Stimulated activated naive CD4-positive, alpha-beta T cell (primary cell): Measurements from ENCODE around the gene MT1B.
A peak's percentile ranks its signal among the peaks of the same experiment; 100 is the strongest.
"Not testable (repeated sequence)": the region's sequence is repeated elsewhere in the genome, so short reads cannot be mapped to it uniquely, and the experiment has no call there.

Source experiments
- DNase-seq, 6 experiments: peaks; one replicate each; lab custom pipeline; 2025; lab: John Stamatoyannopoulos, UW

The MT1B gene

DNA sequence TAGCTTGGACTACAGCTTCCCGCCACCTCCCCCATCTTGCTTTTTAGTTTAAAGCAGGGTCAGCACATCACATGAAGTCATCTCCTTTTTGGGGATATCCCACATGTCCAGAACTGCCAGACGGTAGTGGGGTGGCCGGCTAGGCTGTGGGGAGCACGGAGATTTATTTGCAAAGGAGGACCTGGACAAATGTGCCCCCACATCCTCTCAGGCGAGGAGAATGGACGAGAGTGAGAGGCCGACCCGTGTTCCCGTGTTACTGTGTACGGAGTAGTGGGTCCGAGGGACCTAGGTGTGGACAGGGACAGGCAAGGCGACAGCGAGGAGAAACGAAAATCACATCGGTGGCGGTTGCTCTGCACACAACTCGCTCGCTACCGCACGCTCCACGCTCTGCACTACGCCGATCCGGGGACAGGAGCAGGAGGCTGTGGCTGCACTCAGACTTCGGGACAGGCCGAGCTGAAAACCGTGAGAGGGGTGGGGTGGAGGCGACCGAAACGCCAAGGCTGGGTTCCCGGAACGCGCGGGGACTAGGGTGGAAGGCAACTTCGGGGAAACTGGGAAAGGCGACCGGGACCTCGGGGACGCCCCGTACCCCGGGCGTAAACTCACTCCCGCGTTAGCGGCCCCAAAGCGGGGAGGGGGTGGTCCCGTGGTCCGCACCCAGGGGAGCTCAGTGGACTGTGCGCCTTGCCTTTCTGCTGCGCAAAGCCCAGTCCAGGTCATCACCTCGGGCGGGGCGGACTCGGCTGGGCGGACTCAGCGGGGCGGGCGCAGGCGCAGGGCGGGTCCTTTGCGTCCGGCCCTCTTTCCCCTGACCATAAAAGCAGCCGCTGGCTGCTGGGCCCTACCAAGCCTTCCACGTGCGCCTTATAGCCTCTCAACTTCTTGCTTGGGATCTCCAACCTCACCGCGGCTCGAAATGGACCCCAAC is 13.6 kb upstream of the MT1B start, which contains the start of gene MT1A:
Gene MT1A (plus strand): TSS at position 853 of the 937 bp plus-strand sequence. CDS start 73 bp downstream, at position 926.
- no peak for DNase-seq

DNA sequence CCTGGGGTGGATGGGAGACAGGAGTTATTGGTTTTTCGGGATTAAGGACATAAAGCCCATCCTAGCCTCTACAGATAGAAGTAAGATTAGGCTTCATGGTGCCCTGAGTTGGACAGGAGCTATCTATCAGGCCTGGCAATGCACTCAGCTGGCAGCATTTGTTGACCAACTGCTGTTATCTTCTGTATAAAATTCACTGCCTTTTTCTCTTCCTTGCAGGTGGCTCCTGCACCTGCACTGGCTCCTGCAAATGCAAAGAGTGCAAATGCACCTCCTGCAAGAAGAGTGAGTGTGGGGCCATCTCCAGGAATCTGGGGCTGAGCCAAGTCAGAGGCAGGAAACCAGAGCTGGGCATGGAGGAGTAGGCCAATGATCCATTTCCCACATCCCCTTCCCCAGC is 12.6 kb upstream of the MT1B start:
- no peak for DNase-seq

DNA sequence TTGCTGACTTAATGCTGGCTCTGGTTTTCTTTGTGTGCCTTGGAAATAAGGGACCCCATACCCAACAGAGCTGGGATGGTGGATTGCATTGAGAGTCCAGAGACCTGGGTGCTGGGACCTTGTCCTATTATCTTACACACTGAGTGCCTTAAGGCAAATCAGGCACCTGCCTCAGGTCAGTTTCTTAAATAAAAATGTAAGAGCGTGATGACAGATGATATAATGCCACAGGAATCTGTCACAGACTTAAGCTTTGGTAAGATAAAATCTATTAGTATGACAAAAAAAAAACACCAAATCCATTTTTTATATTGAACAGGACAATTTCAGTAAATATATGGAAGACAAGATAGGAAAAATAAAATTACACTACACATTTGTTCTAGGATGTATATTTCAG is 11.6 kb upstream of the MT1B start:
- no peak for DNase-seq

DNA sequence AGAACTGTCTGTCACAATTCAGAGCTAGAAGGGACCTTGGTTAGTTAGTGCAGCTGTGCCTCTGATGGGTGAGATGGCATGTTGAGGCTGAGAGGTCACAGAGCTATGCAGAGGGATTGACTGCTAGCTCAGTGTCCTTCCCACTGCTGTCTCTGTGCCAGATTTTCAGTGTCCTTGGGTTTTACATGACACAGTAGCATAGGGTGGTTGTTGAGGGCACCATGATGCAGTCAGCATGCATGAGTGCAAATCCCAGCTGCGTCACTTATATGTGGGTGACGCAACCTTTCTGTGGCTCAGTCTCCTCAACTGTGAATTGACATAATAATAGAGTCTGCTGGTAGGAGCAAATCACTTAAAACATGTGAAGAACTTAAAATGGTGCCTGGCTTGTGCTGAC is 10.5 kb upstream of the MT1B start:
- DNase-seq = no peak

DNA sequence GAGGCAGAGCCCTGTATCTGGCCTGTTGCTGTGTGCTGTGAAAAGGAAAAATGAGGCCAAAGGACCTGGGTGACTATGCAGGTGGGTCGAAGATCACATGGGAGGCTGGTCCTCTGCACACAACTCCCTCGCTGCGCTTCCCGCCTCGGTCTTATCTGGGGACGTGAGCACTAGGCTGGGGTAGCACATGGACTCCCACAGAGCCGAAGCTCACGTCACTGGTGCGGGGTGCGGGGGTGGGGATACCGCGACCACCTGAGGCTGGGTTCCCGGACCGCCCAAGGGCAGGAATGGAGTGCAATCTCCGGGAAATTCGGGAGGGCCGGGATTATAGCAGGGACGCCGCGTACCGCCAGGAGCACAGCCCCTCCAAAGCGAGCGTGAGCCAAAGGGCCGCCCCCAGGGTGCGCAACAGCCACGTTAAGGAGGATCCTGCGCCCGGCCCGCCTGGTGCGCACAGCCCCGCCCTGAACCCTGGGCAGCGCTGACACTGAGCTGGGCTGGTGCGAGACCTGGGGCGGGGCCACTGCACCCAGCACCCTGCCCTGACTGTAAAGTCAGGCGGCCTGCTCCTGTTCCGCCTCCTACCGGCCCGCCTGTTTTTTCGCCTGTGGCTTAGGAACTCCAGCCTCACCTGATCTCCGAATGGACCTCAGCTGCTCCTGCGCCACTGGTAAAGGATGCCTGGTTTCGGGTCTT is 8.5 kb upstream of the MT1B start:
- DNase-seq = peak; percentile 30 to 60 (median 48)

DNA sequence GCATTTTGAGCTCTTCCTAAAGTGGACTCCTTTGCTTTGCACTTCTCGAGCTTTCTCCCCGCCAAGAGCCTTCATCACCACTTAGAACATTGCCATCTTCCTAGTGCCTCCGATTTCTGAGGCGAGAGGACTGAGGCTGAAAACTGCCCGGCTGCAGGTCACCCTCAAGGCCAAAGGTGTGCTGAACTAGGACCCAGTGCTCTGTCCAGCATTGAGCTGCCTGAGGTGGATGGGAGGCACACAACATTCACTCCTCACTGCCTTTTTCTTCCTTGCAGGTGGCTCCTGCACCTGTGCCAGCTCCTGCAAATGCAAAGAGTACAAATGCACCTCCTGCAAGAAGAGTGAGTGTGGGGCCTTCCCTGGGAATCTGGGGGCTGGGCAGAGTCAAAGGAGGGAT is 7.9 kb upstream of the MT1B start:
- DNase-seq = no peak

DNA sequence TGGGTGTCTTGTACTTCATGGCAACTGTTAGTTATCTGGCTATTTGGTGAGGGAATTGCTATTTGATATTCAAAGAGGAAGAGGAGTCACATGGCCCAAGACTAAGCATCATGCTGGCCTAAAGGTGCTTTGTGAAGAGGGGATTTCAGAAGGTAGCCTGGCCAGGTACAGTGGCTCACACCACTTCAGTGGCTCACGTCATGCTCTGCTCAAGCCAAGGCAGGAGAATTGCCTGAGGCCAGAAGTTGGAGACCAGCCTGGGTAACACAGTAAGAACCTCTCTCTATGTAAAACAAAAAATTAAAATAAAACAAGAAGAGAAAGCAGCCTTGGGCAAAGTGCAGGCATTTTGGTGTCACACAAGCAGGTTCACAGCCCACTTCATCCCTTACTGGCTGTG is 6.4 kb upstream of the MT1B start:
- DNase-seq = no peak

DNA sequence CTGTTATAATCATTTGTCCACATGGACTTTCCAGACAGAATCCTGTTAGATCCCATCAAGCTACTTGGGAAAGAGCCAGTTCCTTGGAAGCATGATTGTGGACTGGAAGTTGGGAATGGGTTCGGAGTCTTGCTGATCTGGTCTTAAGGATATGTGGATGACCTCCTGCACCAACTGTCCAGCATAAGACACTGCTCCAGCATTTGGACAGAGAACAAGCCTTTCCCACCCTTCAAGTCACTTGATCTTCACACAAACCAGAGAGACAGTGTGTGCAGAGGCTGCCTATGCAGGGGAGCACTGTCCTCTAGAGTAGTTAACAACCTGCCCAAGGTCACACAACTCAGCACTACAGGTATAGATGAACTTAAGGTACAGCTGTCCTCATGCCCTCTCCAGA is 5.8 kb upstream of the MT1B start:
- DNase-seq = no peak

DNA sequence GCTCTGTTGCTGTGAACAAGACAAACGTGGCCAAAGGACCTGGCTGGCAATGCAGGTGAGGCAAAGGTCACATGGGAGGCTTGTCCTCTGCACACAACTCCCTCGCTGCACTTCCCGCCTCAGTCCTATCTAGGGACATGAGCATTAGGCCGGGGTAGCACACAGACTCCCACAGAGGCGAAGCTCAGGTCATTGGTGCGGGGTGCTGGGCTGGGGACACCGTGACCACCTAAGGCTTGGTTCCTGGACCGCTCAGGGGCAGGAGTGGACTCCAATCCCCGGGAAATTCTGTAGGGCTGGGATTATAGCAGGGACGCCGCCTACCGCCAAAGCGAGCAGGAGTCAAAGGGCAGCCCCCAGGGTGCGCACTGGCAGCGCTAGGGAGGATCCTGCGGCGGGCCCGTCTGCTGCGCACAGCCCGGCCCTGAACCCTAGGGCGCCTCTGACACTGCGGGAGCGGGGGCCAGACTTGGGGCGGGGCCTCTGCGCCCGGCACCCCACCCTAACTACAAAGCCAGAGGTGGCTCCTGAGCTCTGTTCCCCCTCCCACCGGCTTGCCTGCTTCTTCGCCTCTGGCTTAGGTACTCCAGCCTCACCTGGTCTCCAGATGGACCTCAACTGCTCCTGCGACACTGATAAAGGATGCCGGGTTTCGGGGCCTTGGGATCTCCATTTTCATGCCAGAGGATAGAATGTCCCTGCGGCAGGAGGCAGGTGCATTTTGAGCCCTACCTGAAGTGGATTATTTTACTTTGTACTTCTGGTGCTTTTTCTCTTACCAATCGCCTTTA is 3.9 kb upstream of the MT1B start:
- DNase-seq = no peak

DNA sequence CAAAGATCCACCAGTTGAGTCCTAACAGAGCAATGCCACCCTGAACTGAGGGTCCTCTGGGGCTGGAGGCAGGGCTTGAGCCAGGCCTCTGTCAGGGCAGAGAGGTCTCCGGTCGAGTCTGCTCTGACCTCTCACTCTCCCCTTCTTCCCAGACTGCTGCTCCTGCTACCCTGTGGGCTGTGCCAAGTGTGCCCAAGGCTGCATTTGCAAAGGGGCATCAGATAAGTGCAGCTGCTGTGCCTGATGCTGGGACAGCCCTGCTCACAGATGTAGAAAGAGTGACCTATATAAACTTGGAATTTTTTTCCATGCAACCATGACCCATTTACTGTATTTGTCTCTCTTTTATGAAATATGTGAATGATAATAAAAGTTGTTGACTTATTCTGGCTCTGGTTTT is 2.4 kb upstream of the MT1B start:
- no peak for DNase-seq

DNA sequence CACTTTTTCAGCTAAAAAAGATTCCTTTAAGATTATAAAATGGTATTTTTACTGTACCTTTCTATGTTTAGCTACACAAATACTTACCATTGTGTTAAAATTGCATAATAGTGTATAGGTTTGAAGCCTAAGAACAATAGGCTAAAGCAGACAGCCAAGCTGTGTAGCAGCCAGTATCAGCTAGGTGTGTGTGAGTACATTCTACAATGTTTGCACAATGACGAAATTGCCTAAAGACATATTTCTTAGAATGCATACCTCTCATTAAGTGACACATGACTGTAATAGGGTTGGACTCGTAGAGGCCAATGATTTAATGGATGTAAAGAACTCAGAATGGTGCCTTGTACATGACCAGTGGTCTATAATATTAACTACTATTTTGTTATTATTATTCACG is 1.9 kb upstream of the MT1B start:
- DNase-seq = no peak

DNA sequence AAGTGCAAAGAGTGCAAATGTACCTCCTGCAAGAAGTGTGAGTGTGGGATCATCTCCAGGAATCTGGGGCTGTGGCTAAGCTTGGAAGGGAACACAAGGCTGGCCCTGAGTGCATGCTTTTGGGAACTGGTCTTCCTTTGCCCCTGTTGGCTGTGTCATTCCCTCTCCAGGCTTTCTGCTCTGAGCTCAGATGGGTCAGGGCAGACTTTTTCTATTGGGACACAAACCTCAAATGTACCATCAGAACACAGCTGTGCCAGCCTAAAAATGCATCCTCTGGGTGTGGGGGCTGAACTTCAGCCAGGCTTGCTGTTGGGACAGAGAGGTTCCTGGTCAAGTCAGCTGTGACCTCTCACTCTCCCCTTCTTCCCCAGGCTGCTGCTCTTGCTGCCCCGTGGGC is 914 bp downstream of the MT1B start:
- DNase-seq = no peak

DNA sequence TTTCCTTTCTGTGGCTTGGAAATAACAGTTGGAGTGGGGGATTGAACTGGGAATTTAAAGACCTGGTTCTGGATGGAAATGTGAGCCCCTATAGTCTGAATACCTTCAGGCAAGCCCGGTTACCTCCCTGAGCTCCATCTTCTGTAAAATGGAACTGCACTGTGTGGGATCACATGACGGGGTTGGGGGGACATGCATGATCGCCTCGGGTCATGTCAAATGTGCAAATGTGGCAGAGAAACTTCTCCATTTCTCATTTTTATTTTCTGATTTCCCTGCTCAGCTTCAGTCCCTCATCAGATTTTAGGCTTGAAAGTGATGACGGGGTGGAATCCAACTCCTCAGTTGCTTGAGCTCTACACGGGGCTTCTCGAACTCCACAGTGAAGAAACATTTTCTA is 1.5 kb downstream of the MT1B start:
- no peak for DNase-seq

DNA sequence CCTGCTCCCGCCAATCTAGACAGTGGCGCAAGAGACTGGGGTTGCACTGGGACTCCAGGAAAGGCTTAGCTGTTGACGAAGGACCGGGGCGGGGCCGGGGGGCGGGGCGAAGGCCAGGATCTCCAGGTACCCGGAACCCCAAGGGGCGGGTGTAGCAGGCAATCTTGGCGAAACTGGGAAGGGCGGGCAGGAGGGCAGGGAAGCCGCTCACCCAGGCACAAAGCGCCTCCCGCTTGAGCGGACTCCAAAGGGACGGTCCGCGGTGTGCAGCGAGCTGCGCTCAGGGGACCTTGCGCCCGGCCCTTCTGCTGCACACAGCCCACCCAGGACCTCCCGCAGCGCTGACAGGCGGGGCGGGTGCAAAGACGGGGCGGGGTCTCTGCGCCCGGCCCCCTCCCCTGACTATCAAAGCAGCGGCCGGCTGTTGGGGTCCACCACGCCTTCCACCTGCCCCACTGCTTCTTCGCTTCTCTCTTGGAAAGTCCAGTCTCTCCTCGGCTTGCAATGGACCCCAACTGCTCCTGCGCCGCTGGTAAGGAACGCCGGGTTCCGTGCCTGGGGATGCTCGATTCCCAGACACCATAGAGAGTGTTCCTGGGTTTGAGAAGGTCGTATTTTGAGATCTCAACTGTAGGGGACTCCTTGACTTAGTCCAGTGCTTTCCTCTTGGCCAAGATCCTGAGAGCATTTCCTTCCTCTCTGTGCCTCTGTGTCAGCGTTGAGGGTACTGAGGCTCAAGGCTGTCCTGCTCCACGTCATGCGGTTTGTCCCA is 6.1 kb downstream of the MT1B start, which contains the start of gene MT1F:
Gene MT1F (plus strand): TSS at position 405 of the 772 bp plus-strand sequence. CDS start 100 bp downstream, at position 505.
- peak; percentile 42 to 70 (median 62) for DNase-seq

DNA sequence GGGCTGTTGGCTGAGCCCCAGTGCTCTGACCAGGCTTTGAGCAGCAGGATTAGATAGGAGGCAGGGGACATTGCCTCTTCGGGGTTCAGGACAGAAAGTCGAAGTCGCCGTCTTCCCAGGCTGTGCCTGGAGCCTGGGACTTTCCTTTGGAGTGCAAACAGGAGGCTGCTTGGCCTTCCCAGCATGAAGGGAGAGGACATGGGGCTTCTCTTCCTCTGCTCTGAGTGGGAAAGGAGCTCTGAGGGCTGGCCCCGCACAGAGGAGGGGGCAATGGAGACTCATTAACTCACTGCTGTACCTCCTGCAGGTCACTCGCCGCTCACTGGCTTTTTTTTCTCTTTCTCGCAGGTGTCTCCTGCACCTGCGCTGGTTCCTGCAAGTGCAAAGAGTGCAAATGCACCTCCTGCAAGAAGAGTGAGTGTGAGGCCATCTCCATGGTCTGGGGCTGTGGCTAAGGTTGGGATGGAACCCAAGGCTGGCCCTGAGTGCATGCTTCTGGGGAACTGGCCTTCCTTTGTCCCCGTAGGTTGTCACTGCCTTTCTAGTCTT is 6.7 kb downstream of the MT1B start:
- DNase-seq = no peak

DNA sequence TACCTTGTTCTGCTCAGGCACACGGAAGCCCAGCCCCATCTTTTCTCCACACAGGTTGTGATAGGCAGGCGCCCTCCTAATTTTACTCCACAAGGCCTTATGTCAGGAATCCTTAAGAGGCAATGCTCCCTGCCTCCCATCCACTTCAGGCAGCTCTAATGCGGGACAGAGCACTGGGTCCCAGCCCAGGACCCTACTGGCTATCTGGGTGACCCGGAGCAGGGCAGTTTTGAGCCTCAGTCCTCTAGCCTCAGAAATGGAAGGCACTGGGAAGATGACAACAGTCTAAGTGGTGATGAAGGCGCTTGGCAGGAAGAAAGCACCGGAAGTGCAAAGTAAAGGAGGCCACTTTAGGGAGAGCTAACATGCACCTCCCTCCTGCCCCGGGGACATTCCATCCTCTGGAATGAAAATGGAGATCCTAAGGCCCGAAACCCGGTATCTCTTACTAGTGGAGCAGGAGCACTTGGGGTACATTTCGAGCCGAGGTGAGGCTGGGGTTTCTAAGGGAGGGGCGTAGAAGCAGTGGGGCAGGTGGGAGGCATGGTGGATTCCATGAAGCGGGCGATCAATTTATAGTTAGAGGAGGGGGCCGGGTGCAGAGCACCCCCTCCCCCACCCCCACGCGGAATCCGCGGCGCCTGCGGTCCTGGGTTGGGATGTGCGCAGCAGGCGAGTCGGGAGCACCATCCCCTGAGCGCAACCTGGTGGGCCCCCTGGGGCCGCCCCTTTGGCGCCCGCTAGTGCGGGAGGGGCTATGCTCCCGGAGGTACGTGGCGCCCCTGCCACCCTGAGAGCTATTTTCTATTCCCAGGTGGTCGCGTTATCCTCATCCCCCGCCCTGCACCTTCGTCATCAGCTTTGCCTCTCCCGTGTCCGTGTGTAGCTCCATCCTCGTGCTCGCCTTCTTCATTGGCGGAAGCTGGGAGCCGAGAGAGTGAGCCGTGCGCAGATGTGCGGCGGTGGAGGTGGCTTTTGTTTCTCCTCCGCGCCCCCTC is 11.0 kb downstream of the MT1B start:
- DNase-seq = peak in 4 of 6 experiments; percentile 11 to 21 (median 20)

DNA sequence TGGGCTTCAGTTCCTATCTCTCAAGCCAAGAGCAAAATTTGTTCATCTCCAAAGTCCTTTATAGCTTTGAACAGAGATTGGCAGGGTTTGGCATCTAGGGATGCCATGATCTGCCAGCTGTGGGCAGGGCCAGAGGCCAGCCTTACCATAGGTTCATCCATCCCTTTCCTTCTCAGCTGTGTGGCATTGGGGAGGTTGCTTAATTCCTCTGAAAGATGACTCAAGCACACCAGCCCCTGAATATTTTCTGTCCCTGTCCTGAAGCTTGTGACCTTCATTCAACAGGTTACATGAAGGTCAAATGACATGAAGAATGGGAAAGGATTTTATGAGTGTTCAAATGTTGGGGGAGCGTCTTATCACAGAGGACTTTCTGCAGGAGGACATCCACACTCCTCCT is 12.8 kb downstream of the MT1B start:
- no peak for DNase-seq

DNA sequence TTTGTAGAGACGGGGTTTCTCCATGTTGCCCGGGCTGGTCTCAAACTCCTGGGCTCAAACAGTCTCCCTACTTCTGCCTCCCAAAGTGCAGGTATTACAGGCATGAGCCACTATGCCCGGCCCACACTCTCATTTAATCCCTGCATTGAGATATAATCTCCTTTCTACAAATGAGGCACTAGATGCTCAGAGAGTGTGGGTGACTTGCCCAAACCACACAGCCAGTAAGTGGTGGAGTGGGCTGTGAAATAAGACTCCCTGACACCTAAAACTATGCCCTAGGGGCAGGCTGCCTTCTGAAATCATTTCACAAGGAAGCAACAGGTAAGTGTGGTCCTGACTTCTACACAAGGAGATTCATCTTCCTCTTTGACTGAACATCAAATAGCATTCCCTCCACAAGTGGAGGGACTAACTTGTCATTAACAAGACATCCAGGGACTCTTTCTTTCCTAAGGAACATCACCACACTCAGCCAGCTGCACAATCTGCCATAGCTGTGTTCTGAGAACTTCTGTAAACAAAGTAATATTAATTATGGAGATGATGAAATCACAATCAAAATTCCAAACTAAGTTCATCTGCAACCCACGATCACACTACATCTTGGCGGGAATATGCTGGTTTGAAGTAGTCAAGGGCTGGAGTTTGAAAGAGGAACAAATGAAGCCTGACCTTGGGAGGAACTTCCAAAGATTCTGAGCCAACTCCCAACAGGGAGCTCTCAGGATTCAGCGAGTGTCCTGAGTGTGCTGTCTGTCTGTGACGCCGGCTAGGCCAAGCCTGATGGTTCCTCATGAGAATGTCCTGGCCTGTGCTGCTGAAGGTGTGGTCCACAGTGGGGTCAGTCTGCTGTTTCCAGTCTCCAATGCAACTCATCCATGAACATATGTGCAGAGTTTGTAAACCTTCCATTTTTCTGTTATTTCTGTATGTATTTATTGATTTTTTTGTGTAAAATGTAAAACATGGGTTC is 13.9 kb downstream of the MT1B start:
- not testable (repeated sequence) for DNase-seq
